SK-N-SH (cell line): Measurements from ENCODE around the gene BLID. TPM values are rescaled to one million over a fixed set of nuclear protein-coding genes. Genes with fewer than 3 reads are reported as not detected.

Experiments used
- CTCF ChIA-PET: fragments of 300-600, 350-600 bp; formaldehyde crosslinking; extraction: SDS; loops from one replicate; lab custom pipeline; 2021; lab: Yijun Ruan, JAX
- POLR2A ChIA-PET: fragments of 350-600 bp; sonication (Branson Sonifier 250); formaldehyde crosslinking; extraction: SDS; loops from one replicate; lab custom pipeline; 2020; ENCODE audit warnings: antibody characterized with exemption, inconsistent platforms; lab: Yijun Ruan, JAX
- DNase-seq: peaks from one replicate; pipeline ENCODE4 v3.0.0; 2012
- H2AFZ ChIP-seq: fragments of 200-600 bp; sonication (generic); 2 replicates; pipeline ENCODE4 v1.8.1; 2016; ENCODE audit warnings: antibody characterized with exemption, mild to moderate bottlenecking, low read depth
- H3F3A ChIP-seq: fragments of 200-600 bp; sonication (generic); replicated peaks from 2 replicates; pipeline ENCODE3; 2016; ENCODE audit warnings: antibody characterized with exemption, mild to moderate bottlenecking; ENCODE audit not compliant: insufficient read depth
- H3K27ac ChIP-seq, 2 experiments: fragments of 200-500 bp in 1 of 2; fragments of 200-600 bp in 1 of 2; sonication (Bioruptor generic) in 1 of 2; sonication (generic), shearing (Covaris generic) in 1 of 2; 2 replicates each; pipeline versions ENCODE4 v1.5.1 to v1.6.1; 2014 to 2016; ENCODE audit warnings: low read depth in 2 of 2, inconsistent platforms in 1 of 2, low read length in 1 of 2, mild to moderate bottlenecking in 1 of 2, mixed read lengths in 1 of 2
- H3K27me3 ChIP-seq: fragments of 200-600 bp; sonication (generic), shearing (Covaris generic); 2 replicates; pipeline ENCODE4 v1.6.1; 2016; ENCODE audit warnings: mixed run types; ENCODE audit not compliant: insufficient read depth
- H3K36me3 ChIP-seq, 2 experiments: fragments of 200-500 bp in 1 of 2; fragments of 200-600 bp in 1 of 2; sonication (Bioruptor generic) in 1 of 2; sonication (generic) in 1 of 2; replicated peaks in 1 of 2; 2 replicates each; pipeline versions ENCODE3 to v1.5.1; 2014 to 2016; ENCODE audit warnings: low read length in 1 of 2, mild to moderate bottlenecking in 1 of 2; ENCODE audit not compliant: insufficient read depth in 2 of 2, control insufficient read depth in 1 of 2
- H3K4me1 ChIP-seq, 2 experiments: fragments of 200-500 bp in 1 of 2; fragments of 200-600 bp in 1 of 2; sonication (Bioruptor generic) in 1 of 2; sonication (generic), shearing (Covaris generic) in 1 of 2; 2 replicates each; pipeline versions ENCODE4 v1.5.1 to v1.6.1; 2014 to 2016; ENCODE audit warnings: low read depth in 1 of 2, low read length in 1 of 2, mixed run types in 1 of 2; ENCODE audit not compliant: insufficient read depth in 2 of 2, control insufficient read depth in 1 of 2
- H3K4me2 ChIP-seq: fragments of 200-600 bp; sonication (generic), shearing (Covaris generic); 2 replicates; pipeline ENCODE4 v1.6.1; 2017; ENCODE audit warnings: mixed run types
- H3K4me3 ChIP-seq, 2 experiments: fragments of 200-500 bp in 1 of 2; fragments of 200-600 bp in 1 of 2; sonication (Bioruptor generic) in 1 of 2; sonication (generic), shearing (Covaris generic) in 1 of 2; 2 replicates each; pipeline versions ENCODE4 v1.5.1 to v1.8.1; 2014 to 2016; ENCODE audit warnings: low read depth in 2 of 2, inconsistent platforms in 1 of 2, low read length in 1 of 2, mild to moderate bottlenecking in 1 of 2, mixed read lengths in 1 of 2, moderate library complexity in 1 of 2
- H3K79me2 ChIP-seq: fragments of 200-600 bp; sonication (generic); 2 replicates; pipeline ENCODE4 v1.8.1; 2017; ENCODE audit warnings: mild to moderate bottlenecking; ENCODE audit not compliant: insufficient read depth
- H3K9ac ChIP-seq: fragments of 200-600 bp; sonication (generic); 2 replicates; pipeline ENCODE4 v1.6.1; 2017; ENCODE audit warnings: mixed run types
- H3K9me2 ChIP-seq: fragments of 200-600 bp; sonication (generic); 2 replicates; pipeline ENCODE4 v1.6.1; 2017; ENCODE audit warnings: mixed run types
- H3K9me3 ChIP-seq: fragments of 200-600 bp; sonication (generic); 2 replicates; pipeline ENCODE4 v1.6.1; 2017; ENCODE audit warnings: mixed run types, mild to moderate bottlenecking, moderate library complexity
- H4K20me1 ChIP-seq: fragments of 200-600 bp; sonication (generic); 2 replicates; pipeline ENCODE4 v1.6.1; 2017; ENCODE audit warnings: mild to moderate bottlenecking, mixed run types; ENCODE audit not compliant: insufficient read depth
- EZH2phosphoT487 ChIP-seq: fragments of 200-600 bp; sonication (generic); IDR thresholded peaks from 2 replicates; pipeline ENCODE4 v1.6.1; 2017; ENCODE audit warnings: low read depth, mixed run types, mild to moderate bottlenecking, antibody characterized with exemption, moderate library complexity, borderline replicate concordance
- FOXM1 ChIP-seq: IDR thresholded peaks from 2 replicates; pipeline ENCODE4 v1.4.0; 2012; ENCODE audit warnings: low read depth, mild to moderate bottlenecking
- GABPA ChIP-seq: IDR thresholded peaks from 2 replicates; pipeline ENCODE4 v1.4.0; 2012; ENCODE audit warnings: low read depth, mild to moderate bottlenecking
- GATA2 ChIP-seq: sonication (generic); formaldehyde crosslinking; IDR thresholded peaks from 2 replicates; pipeline ENCODE4 v1.5.0; 2020; ENCODE audit warnings: mild to moderate bottlenecking, missing genetic modification reagents
- JUND ChIP-seq: IDR thresholded peaks from 2 replicates; pipeline ENCODE4 v1.4.0; 2012
- NRF1 ChIP-seq: IDR thresholded peaks from 2 replicates; pipeline ENCODE4 v1.6.1; 2012; ENCODE audit warnings: low read depth, mild to moderate bottlenecking, low read length
- SIN3A ChIP-seq: IDR thresholded peaks from 2 replicates; pipeline ENCODE4 v1.6.1; 2012; ENCODE audit warnings: low read depth, mild to moderate bottlenecking, low read length, moderate library complexity, borderline replicate concordance
- TCF12 ChIP-seq: IDR thresholded peaks from 2 replicates; pipeline ENCODE4 v1.4.0; 2012
- TEAD4 ChIP-seq: IDR thresholded peaks from 2 replicates; pipeline ENCODE4 v1.4.0; 2012; ENCODE audit warnings: mild to moderate bottlenecking, borderline replicate concordance; ENCODE audit not compliant: insufficient read depth
- WGBS: methylation state at CpG from one replicate; pipeline ENCODE4 v1.1.6; 2017; ENCODE audit warnings: low lambda C conversion rate; 5-methylcytosine and 5-hydroxymethylcytosine counted together
- polyA plus RNA-seq, 3 experiments: library from polyadenylated mRNA; depleted of rRNA; stranded (reverse); fragments of >200 nt; gene quantifications; 2 replicates each; pipeline ENCODE4 v1.2.3, GENCODE V29; 2012
- small RNA-seq, 7 experiments: library from RNA; depleted of rRNA; stranded (forward); fragments of <200 nt; gene quantifications; one replicate each; pipeline ENCODE3, GENCODE V24; 2012
- TF ChIP-seq, protein P1 (sequence below): IDR thresholded peaks from 2 replicates; pipeline ENCODE4 v1.4.0; 2012; ENCODE audit warnings: low read depth, borderline replicate concordance
- TF ChIP-seq, protein P2 (sequence below): IDR thresholded peaks from 2 replicates; pipeline ENCODE4 v1.4.0; 2012; ENCODE audit warnings: low read depth, borderline replicate concordance

The BLID gene
- polyA plus RNA-seq, 1 of the 3 experiments (the other 2 are of a cell fraction) = not detected

DNA sequence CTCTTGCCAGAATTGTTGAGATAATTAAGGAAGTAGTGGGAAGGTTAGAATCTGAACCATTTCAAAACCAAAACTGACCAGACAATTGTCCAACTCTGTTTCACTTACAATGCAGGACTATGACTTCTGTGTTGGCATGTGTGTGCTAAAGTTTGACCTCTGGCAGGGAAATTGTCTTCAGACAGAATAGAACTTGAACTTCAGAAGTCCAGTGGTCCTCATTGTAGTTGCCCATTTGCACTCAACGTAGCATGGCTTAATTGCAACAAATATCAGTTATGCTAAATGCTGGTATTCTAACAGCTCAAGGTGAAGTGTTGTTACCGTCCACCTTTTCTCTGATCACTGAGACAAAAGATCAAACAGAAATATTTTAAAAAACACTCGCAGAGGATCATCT is 47.2 kb downstream of the BLID start:
- H3K36me3 ChIP-seq = peaks cover 7 to 40% of the 10 kb centered on the region in 2 experiments
- peak overlapping the region; percentile 44 to 87 for H3K27ac ChIP-seq
- ChIA-PET CTCF (interaction anchor here (1.1 to 1.8 kb wide), 2 partner anchors 13 to 437 kb away, joined by 3 to 4 read pairs; no protein-coding TSS in a partner anchor), POLR2A (no interaction called here)
- no peaks in the 10 kb centered on the region for H3K27me3 ChIP-seq
- H3K4me1 ChIP-seq = peaks cover 27 to 38% of the 10 kb centered on the region in 2 experiments
- peak overlapping the region; percentile 53; the same call in 1 of the 2 replicates for H3K9ac ChIP-seq
- H3K9me2 ChIP-seq = no peaks in the 10 kb centered on the region
- DNase-seq = no peak
- H3F3A ChIP-seq = peaks cover 33% of the 10 kb centered on the region
- no peaks in the 10 kb centered on the region for H3K9me3 ChIP-seq
- H4K20me1 ChIP-seq = no peaks in the 10 kb centered on the region
- H2AFZ ChIP-seq = peak overlapping the region; percentile 45; the same call in 1 of the 2 replicates
- peak overlapping the region; percentile 38; the same call in 1 of the 2 replicates for H3K4me2 ChIP-seq
- no peaks in the 10 kb centered on the region; the same call in 1 of the 2 replicates for H3K79me2 ChIP-seq
- TF ChIP-seq TEAD4 = no peak
- no peak overlapping the region for H3K4me3 ChIP-seq
- 94% methylated on average over 3 of the region's 3 CpGs for WGBS

DNA sequence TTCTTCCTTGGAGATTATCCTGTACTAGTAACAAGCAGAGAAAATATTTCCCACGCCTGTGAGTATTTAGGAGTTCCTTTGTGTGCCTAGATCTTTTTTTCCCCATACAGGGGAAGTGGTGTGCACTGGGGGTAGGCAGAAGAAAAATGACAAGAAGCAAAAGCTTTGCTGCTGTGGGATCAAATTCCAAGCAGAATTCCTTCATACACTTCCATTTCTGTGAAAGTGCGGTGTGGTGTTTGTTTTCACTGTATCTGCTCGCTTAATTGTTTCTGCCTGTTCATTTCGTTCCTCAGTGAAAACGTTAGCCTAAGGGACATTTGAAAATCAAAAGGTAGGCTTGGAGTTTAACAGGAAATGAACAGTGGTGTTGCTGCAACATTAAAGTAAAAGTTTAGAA is 47.9 kb downstream of the BLID start:
- H3K4me3 ChIP-seq = no peak overlapping the region
- peak overlapping the region; percentile 44 to 87 for H3K27ac ChIP-seq
- no peaks in the 10 kb centered on the region for H3K9me3 ChIP-seq
- ChIA-PET POLR2A (no interaction called here), CTCF (interaction anchor here (0.8 to 1.8 kb wide), 5 partner anchors 9 to 438 kb away, joined by 3 to 4 read pairs (median 3); no protein-coding TSS in a partner anchor)
- H3K4me2 ChIP-seq = 0 out of 2 replicates have a peak overlapping the region, but pooled peaks have one; percentile 38
- DNase-seq = no peak
- WGBS = 40% methylated on average over 5 of the region's 5 CpGs
- no peaks in the 10 kb centered on the region for H4K20me1 ChIP-seq
- no peaks in the 10 kb centered on the region; the same call in 1 of the 2 replicates for H3K79me2 ChIP-seq
- peaks cover 37% of the 10 kb centered on the region for H3F3A ChIP-seq
- H2AFZ ChIP-seq = peak overlapping the region; percentile 45; the same call in 1 of the 2 replicates
- H3K9ac ChIP-seq = no peak overlapping the region; the same call in 1 of the 2 replicates
- H3K27me3 ChIP-seq = no peaks in the 10 kb centered on the region
- H3K9me2 ChIP-seq = no peaks in the 10 kb centered on the region
- peaks cover 7 to 44% of the 10 kb centered on the region in 2 experiments for H3K36me3 ChIP-seq
- peaks cover 27 to 38% of the 10 kb centered on the region in 2 experiments for H3K4me1 ChIP-seq
- TF ChIP-seq, protein P1, sequence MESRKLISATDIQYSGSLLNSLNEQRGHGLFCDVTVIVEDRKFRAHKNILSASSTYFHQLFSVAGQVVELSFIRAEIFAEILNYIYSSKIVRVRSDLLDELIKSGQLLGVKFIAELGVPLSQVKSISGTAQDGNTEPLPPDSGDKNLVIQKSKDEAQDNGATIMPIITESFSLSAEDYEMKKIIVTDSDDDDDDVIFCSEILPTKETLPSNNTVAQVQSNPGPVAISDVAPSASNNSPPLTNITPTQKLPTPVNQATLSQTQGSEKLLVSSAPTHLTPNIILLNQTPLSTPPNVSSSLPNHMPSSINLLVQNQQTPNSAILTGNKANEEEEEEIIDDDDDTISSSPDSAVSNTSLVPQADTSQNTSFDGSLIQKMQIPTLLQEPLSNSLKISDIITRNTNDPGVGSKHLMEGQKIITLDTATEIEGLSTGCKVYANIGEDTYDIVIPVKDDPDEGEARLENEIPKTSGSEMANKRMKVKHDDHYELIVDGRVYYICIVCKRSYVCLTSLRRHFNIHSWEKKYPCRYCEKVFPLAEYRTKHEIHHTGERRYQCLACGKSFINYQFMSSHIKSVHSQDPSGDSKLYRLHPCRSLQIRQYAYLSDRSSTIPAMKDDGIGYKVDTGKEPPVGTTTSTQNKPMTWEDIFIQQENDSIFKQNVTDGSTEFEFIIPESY = no peak
- TF ChIP-seq SIN3A (no peak), FOXM1 (no peak), JUND (no peak), GABPA (no peak), EZH2phosphoT487 (no peak), NRF1 (no peak), TCF12 (no peak), GATA2 (CRISPR knock-in tag) (no peak)
- TF ChIP-seq, protein P2, sequence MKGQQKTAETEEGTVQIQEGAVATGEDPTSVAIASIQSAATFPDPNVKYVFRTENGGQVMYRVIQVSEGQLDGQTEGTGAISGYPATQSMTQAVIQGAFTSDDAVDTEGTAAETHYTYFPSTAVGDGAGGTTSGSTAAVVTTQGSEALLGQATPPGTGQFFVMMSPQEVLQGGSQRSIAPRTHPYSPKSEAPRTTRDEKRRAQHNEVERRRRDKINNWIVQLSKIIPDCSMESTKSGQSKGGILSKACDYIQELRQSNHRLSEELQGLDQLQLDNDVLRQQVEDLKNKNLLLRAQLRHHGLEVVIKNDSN = no peak

Small RNA genes lying within 50 kb of the gene (small RNA-seq; reads per million reads assigned to genes)
- 6,426 to 249,287 (median 129,007) reads per million in 7 experiments for gene MIR100
- gene MIR125B1 = 39.4 to 282 (median 91.8) reads per million in 7 experiments
- 22.7 to 356 (median 215) reads per million in 7 experiments for gene MIRLET7A2
